Astrocyte (in vitro differentiated cells and primary cell): ENCODE data around the gene POLR2I. TPM values are rescaled to one million over a fixed set of nuclear protein-coding genes. Genes with fewer than 3 reads are reported as not detected.

Source experiments
- DNase-seq: peaks from one replicate; pipeline ENCODE4 v3.0.0-alpha.2; 2010; ENCODE audit warnings: low read depth
- FAIRE-seq: peaks from 2 replicates; lab custom pipeline; 2011; peaks lifted over from hg19 to GRCh38; lab: Jason Lieb, UNC
- H2AFZ ChIP-seq: 2 replicates; pipeline ENCODE4 v1.6.0; 2012; ENCODE audit warnings: low read depth, low read length, inconsistent platforms
- H3K27ac ChIP-seq: 2 replicates; pipeline ENCODE4 v1.5.1; 2011; ENCODE audit warnings: low read depth, low read length, inconsistent platforms
- H3K27me3 ChIP-seq: 2 replicates; pipeline ENCODE4 v1.6.0; 2011; ENCODE audit warnings: low read length, inconsistent platforms; ENCODE audit not compliant: insufficient read depth
- H3K36me3 ChIP-seq: 2 replicates; pipeline ENCODE4 v1.5.1; 2011; ENCODE audit warnings: low read length, inconsistent platforms; ENCODE audit not compliant: insufficient read depth
- H3K4me1 ChIP-seq: 2 replicates; pipeline ENCODE4 v1.5.1; 2011; ENCODE audit warnings: low read length, inconsistent platforms; ENCODE audit not compliant: insufficient read depth
- H3K4me2 ChIP-seq: 2 replicates; pipeline ENCODE4 v1.6.0; 2012; ENCODE audit warnings: low read length, inconsistent platforms
- H3K4me3 ChIP-seq: 2 replicates; pipeline ENCODE4 v1.5.1; 2011; ENCODE audit warnings: low read depth, mild to moderate bottlenecking, low read length, inconsistent platforms; ENCODE audit not compliant: insufficient read depth
- H3K79me2 ChIP-seq: 2 replicates; pipeline ENCODE4 v1.6.0; 2012; ENCODE audit warnings: mild to moderate bottlenecking, low read length, inconsistent platforms; ENCODE audit not compliant: insufficient read depth
- H3K9ac ChIP-seq: 2 replicates; pipeline ENCODE4 v1.6.0; 2012; ENCODE audit warnings: mild to moderate bottlenecking, low read length, inconsistent platforms
- H3K9me3 ChIP-seq: 2 replicates; pipeline ENCODE4 v1.5.1; 2012; ENCODE audit warnings: low read depth, mild to moderate bottlenecking, low read length, inconsistent platforms; ENCODE audit not compliant: insufficient read depth
- H4K20me1 ChIP-seq: 2 replicates; pipeline ENCODE4 v1.6.0; 2012; ENCODE audit warnings: low read length, inconsistent platforms; ENCODE audit not compliant: insufficient read depth
- H3K27ac Mint-ChIP-seq: one replicate; pipeline ENCODE4 v1.8.0; 2021; ENCODE audit warnings: mild to moderate bottlenecking, mixed read lengths; ENCODE audit not compliant: unreplicated experiment
- H3K27me3 Mint-ChIP-seq: one replicate; pipeline ENCODE4 v1.8.0; 2021; ENCODE audit warnings: low read depth, mixed read lengths; ENCODE audit not compliant: unreplicated experiment
- H3K36me3 Mint-ChIP-seq: one replicate; pipeline ENCODE4 v1.8.0; 2021; ENCODE audit warnings: low read depth, mixed read lengths; ENCODE audit not compliant: unreplicated experiment
- H3K4me1 Mint-ChIP-seq: one replicate; pipeline ENCODE4 v1.8.0; 2021; ENCODE audit warnings: low read depth, mixed read lengths; ENCODE audit not compliant: unreplicated experiment
- H3K4me3 Mint-ChIP-seq: one replicate; pipeline ENCODE4 v1.8.0; 2021; ENCODE audit warnings: mild to moderate bottlenecking, moderate library complexity, mixed read lengths; ENCODE audit not compliant: unreplicated experiment
- H3K9me3 Mint-ChIP-seq: one replicate; pipeline ENCODE4 v1.8.0; 2021; ENCODE audit warnings: mild to moderate bottlenecking, mixed read lengths; ENCODE audit not compliant: unreplicated experiment
- CTCF ChIP-seq: IDR thresholded peaks from 2 replicates; pipeline ENCODE4 v1.5.1; 2011; ENCODE audit warnings: low read depth, mild to moderate bottlenecking, inconsistent platforms, low read length, moderate library complexity; ENCODE audit not compliant: insufficient read depth
- EZH2 ChIP-seq: IDR thresholded peaks from 2 replicates; pipeline ENCODE4 v1.6.1; 2012; ENCODE audit warnings: mild to moderate bottlenecking, low read length, inconsistent platforms; ENCODE audit not compliant: insufficient read depth
- total RNA-seq: library from RNA; stranded (reverse); gene quantifications from 2 replicates; pipeline ENCODE4 v1.2.1, GENCODE V29; 2021

The POLR2I gene
- total RNA-seq, 1 donor from 2014 or later: 65.1 TPM

- Histone ChIP-seq H4K20me1 (peaks cover 5% of the 10 kb centered on the region), H3K27ac (no peak within 1 kb of the TSS), H3K36me3 (no peaks in the 10 kb centered on the region), H3K4me3 (no peak within 1 kb of the TSS), H3K4me2 (no peak within 1 kb of the TSS), H3K4me1 (peaks cover 5% of the 10 kb centered on the region), H3K27me3 (no peaks in the 10 kb centered on the region), H3K79me2 (peaks cover 9% of the 10 kb centered on the region), H3K9ac (no peak within 1 kb of the TSS), H2AFZ (no peak within 1 kb of the TSS), H3K9me3 (no peaks in the 10 kb centered on the region)
- H3K27me3 Mint-ChIP-seq: no peaks in the 10 kb centered on the region
- H3K4me1 Mint-ChIP-seq: peaks cover 2% of the 10 kb centered on the region
- DNase-seq (no peak), FAIRE-seq (no peak)
- H3K36me3 Mint-ChIP-seq: peaks cover 19% of the 10 kb centered on the region
- no peak within 1 kb of the TSS for H3K4me3 Mint-ChIP-seq
- H3K9me3 Mint-ChIP-seq: peaks cover 3% of the 10 kb centered on the region
- TF ChIP-seq EZH2 (no peak), CTCF (no peak)
- H3K27ac Mint-ChIP-seq: no peak within 1 kb of the TSS
Observed at GRCh38 chr19:36110487-36111199, 4.0 kb downstream of the POLR2I start, which contains the start of gene OVOL3. Gene OVOL3, plus strand, starts transcription at chr19:36111143. Its CDS starts 60 bp downstream, at chr19:36111203.

- no peak for FAIRE-seq
- Histone ChIP-seq H3K79me2 (peaks cover 4% of the 10 kb centered on the region), H3K4me1 (peaks cover 1% of the 10 kb centered on the region), H3K27ac (no peak overlapping the region), H3K36me3 (peaks cover 3% of the 10 kb centered on the region), H3K27me3 (no peaks in the 10 kb centered on the region), H4K20me1 (peaks cover 5% of the 10 kb centered on the region), H3K4me2 (no peak overlapping the region), H2AFZ (no peak overlapping the region), H3K4me3 (no peak overlapping the region), H3K9ac (no peak overlapping the region), H3K9me3 (no peaks in the 10 kb centered on the region)
- TF ChIP-seq EZH2 (no peak), CTCF (no peak)
- peaks cover 19% of the 10 kb centered on the region for H3K36me3 Mint-ChIP-seq
- H3K27me3 Mint-ChIP-seq: no peaks in the 10 kb centered on the region
- no peak overlapping the region for H3K27ac Mint-ChIP-seq
- H3K4me1 Mint-ChIP-seq: peaks cover 9% of the 10 kb centered on the region
- no peak for DNase-seq
- no peak overlapping the region for H3K4me3 Mint-ChIP-seq
- peaks cover 3% of the 10 kb centered on the region for H3K9me3 Mint-ChIP-seq
Observed at GRCh38 chr19:36108684-36109083, 6.0 kb downstream of the POLR2I start.

- Histone ChIP-seq H4K20me1 (no peaks in the 10 kb centered on the region), H3K36me3 (peaks cover 3% of the 10 kb centered on the region), H3K4me2 (no peak overlapping the region), H3K4me3 (no peak overlapping the region), H3K4me1 (no peaks in the 10 kb centered on the region), H3K9ac (no peak overlapping the region), H3K9me3 (no peaks in the 10 kb centered on the region), H3K27me3 (no peaks in the 10 kb centered on the region), H3K79me2 (no peaks in the 10 kb centered on the region), H2AFZ (no peak overlapping the region), H3K27ac (no peak overlapping the region)
- FAIRE-seq (no peak), DNase-seq (no peak)
- Mint-ChIP-seq H3K4me3 (no peak overlapping the region), H3K27me3 (no peaks in the 10 kb centered on the region), H3K9me3 (peaks cover 3% of the 10 kb centered on the region), H3K4me1 (peaks cover 7% of the 10 kb centered on the region), H3K36me3 (peaks cover 14% of the 10 kb centered on the region), H3K27ac (no peak overlapping the region)
- TF ChIP-seq CTCF: no peak
- no peak for TF ChIP-seq EZH2
Observed at GRCh38 chr19:36106991-36107390, 7.7 kb downstream of the POLR2I start.
